Ovary (tissue), 9 donors: ENCODE results near the gene TULP1. TPM values are rescaled to one million over a fixed set of nuclear protein-coding genes. Genes with fewer than 3 reads are reported as not detected.

Experiments used
- DNase-seq, 5 donors: peaks; one replicate each; pipeline ENCODE4 v3.0.0-alpha.2; 2019 to 2020
- H3K27ac ChIP-seq, 2 donors: fragments of 200-600 bp; one replicate each; pipeline versions ENCODE4 v1.5.1 to v1.8.0; 2019 to 2022
- H3K27me3 ChIP-seq: fragments of 200-600 bp; one replicate; pipeline ENCODE4 v1.8.0; 2022
- H3K36me3 ChIP-seq: fragments of 200-600 bp; sonication (generic); one replicate; pipeline ENCODE4 v1.5.1; 2019
- H3K4me1 ChIP-seq: one replicate; pipeline ENCODE4 v1.8.1; 2013; ENCODE audit warnings: mild to moderate bottlenecking, moderate library complexity; ENCODE audit not compliant: insufficient read depth
- H3K4me3 ChIP-seq: fragments of 200-600 bp; sonication (generic); one replicate; pipeline ENCODE4 v1.5.1; 2017
- H3K9me3 ChIP-seq, 2 donors: fragments of 200-600 bp in 1 of 2; sonication (generic) in 1 of 2; one replicate each; pipeline versions ENCODE4 v1.5.1 to v1.8.1; 2013 to 2019; ENCODE audit warnings: mild to moderate bottlenecking in 1 of 2, moderate library complexity in 1 of 2
- CTCF ChIP-seq, 3 donors: fragments of 450-650 bp in 2 of 3; fragments of 200-600 bp in 1 of 3; IDR thresholded peaks; one replicate each; pipeline versions ENCODE4 v1.5.1 to v1.8.0; 2016 to 2022; ENCODE audit warnings: antibody characterized with exemption in 3 of 3, mild to moderate bottlenecking in 1 of 3
- EP300 ChIP-seq: sonication (generic); formaldehyde crosslinking; IDR thresholded peaks from one replicate; pipeline ENCODE4 v1.6.1; 2017; ENCODE audit warnings: antibody characterized with exemption
- POLR2A ChIP-seq: fragments of 450-650 bp; IDR thresholded peaks from one replicate; pipeline ENCODE4 v1.6.1; 2017; ENCODE audit warnings: antibody characterized with exemption, mild to moderate bottlenecking, moderate library complexity
- WGBS, 3 donors: extraction: QIAGEN DNeasy Blood & Tissue Kit in 1 of 3; methylation state at CpG; one replicate each; pipeline versions ENCODE4 v1.1.5 to v1.1.7; 2013 to 2017; 5-methylcytosine and 5-hydroxymethylcytosine counted together
- intact Hi-C, 4 donors: fragments of 100-400 bp; cut with DNase I; formaldehyde crosslinking; loops; one replicate each; pipeline versions ENCODE4 v1.11.0 to v1.15.1; 2022 to 2023
- polyA plus RNA-seq, 2 donors: library from polyadenylated mRNA; stranded (reverse); fragments of 200-250 nt in 1 of 2; fragments of 350-450 nt in 1 of 2; fragmentation: Illumina TruSeq in 1 of 2; extraction: RNeasy Lipid Tissue Mini Kit (QIAGEN cat#74804) in 1 of 2; gene quantifications; one replicate each; pipeline ENCODE4 v1.2.3, GENCODE V29; 2013 to 2014
- total RNA-seq, 7 donors: library from RNA; depleted of rRNA in 2 of 7; stranded (reverse); fragments of >200 nt in 2 of 7; fragmentation: NEBNext Ultra II Directional in 3 of 7; extraction: Animal tissue kit (Norgen Biotek cat#: 25700) in 3 of 7; gene quantifications; one replicate each; pipeline versions ENCODE4 v1.1.0 to v1.2.4, GENCODE V29; 2016 to 2023
- donor health status: DM: no; HTN: no; CAD: no; lungs with moderate emphysema.
- donor health status: DM: no; HTN: no; CAD: no.
- donor health status: Bipolar disorder and iron deficiency.
- donor health status: DM: yes; HTN: yes; CAD: no.
- donor health status: DM: no; HTN: no; CAD: no.
- donor health status: DM: yes; HTN: yes; CAD: no.

TULP1 gene
- total and polyA plus RNA-seq, 9 donors: 0.17 to 1.1 (median 0.45) TPM; not detected in 3

GRCh38 chr6:35508027-35508426, 4.7 kb downstream of the TULP1 start:
- H3K27ac ChIP-seq: no peak overlapping the region
- no peak for TF ChIP-seq EP300
- no peak for TF ChIP-seq POLR2A
- no peak for TF ChIP-seq CTCF (IDR thresholded peaks at IDR 0.05)
- no peak for DNase-seq
- no peaks in the 10 kb centered on the region for H3K27me3 ChIP-seq
- no peaks in the 10 kb centered on the region for H3K9me3 ChIP-seq
- 85 to 90% (median 88%) methylated on average over 2 of the region's 2 CpGs for WGBS, 3 donors
- H3K4me1 ChIP-seq: peaks cover 1% of the 10 kb centered on the region
- no peaks in the 10 kb centered on the region for H3K36me3 ChIP-seq
- no peak overlapping the region for H3K4me3 ChIP-seq
- intact Hi-C loops: no loop called here

DNA sequence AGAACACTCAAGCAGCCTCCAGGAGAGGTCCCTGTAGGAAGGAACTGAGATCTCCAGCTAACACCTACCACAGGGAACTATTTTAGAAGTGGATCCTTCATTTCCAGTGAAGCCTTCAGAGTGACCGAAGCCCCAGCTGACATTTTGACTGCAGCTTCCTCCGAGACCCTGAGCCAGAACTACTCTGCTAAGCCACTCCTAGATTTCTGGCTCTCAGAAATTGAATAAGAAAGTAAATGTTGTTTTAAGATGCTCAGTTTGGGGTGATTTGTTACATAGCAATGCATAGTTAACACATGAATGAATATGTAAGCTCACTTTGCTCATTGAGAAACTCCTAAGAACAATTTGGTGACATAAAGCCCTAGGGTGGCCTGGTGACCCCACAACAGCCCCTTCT, 5.5 kb downstream of the TULP1 start:
- no peak for DNase-seq
- no peaks in the 10 kb centered on the region for H3K27me3 ChIP-seq
- peaks cover 1% of the 10 kb centered on the region for H3K4me1 ChIP-seq
- H3K4me3 ChIP-seq: no peak overlapping the region
- H3K36me3 ChIP-seq: no peaks in the 10 kb centered on the region
- no peak overlapping the region for H3K27ac ChIP-seq
- no peaks in the 10 kb centered on the region for H3K9me3 ChIP-seq
- TF ChIP-seq POLR2A (no peak), EP300 (no peak), CTCF (IDR thresholded peaks at IDR 0.05) (no peak)
- WGBS, 3 donors: 89 to 97% (median 94%) methylated on average over 2 of the region's 2 CpGs
- intact Hi-C loops: no loop called here

DNA sequence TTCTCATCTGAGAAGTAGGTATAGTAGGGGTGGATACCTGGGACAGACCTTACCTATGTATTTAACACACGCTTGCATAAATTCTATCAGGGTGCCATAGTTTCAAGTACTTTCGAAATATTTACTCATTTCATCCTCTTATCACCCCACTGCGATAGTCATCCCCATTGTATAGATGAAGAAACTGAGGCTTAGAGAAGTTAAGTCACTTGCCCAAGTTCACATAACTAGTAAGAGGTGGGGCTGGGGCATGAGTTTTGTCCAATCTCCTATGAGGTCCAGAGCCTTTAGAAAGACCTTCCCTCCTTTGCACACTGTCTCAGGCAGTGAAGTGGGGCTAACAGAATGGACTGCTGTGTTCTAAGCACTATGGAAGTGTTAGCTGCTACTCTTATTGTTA, 6.2 kb downstream of the TULP1 start:
- no peaks in the 10 kb centered on the region for H3K9me3 ChIP-seq
- no peaks in the 10 kb centered on the region for H3K4me1 ChIP-seq
- no peak overlapping the region for H3K27ac ChIP-seq
- DNase-seq: no peak
- H3K27me3 ChIP-seq: no peaks in the 10 kb centered on the region
- TF ChIP-seq POLR2A: no peak
- no peak for TF ChIP-seq EP300
- TF ChIP-seq CTCF (IDR thresholded peaks at IDR 0.05): no peak
- no peak overlapping the region for H3K4me3 ChIP-seq
- H3K36me3 ChIP-seq: no peaks in the 10 kb centered on the region
- WGBS, 3 donors: 86 to 92% (median 88%) methylated on average over 3 of the region's 3 CpGs
- intact Hi-C loops: no loop called here

- Histone ChIP-seq H3K4me1 (no peaks in the 10 kb centered on the region), H3K27ac (no peak overlapping the region), H3K36me3 (no peaks in the 10 kb centered on the region), H3K9me3 (no peaks in the 10 kb centered on the region), H3K27me3 (no peaks in the 10 kb centered on the region), H3K4me3 (no peak overlapping the region)
- DNase-seq: no peak
- TF ChIP-seq POLR2A (no peak), CTCF (IDR thresholded peaks at IDR 0.05) (no peak), EP300 (no peak)
- 14 to 37% (median 17%) methylated on average over 21 of the region's 21 CpGs for WGBS, 3 donors
- intact Hi-C loops: no loop called here
Measured at GRCh38 chr6:35505999-35506412, 6.7 kb downstream of the TULP1 start.

- no peak for DNase-seq
- Histone ChIP-seq H3K4me1 (no peaks in the 10 kb centered on the region), H3K27me3 (no peaks in the 10 kb centered on the region), H3K36me3 (no peaks in the 10 kb centered on the region), H3K27ac (no peak overlapping the region), H3K4me3 (no peak overlapping the region), H3K9me3 (no peaks in the 10 kb centered on the region)
- 62 to 73% (median 73%) methylated on average over 15 of the region's 15 CpGs for WGBS, 3 donors
- TF ChIP-seq CTCF (IDR thresholded peaks at IDR 0.05) (no peak), EP300 (no peak), POLR2A (no peak)
- intact Hi-C loops: no loop called here
Measured at GRCh38 chr6:35503534-35503933, 9.2 kb downstream of the TULP1 start.
